Trophoblast cell (in vitro differentiated cells and primary cell): Measurements from ENCODE around the gene EFNA1.

Experiments used
- DNase-seq, 2 donors: peaks; one replicate each; pipeline ENCODE4 v3.0.0-alpha.2; 2016
- H2AFZ ChIP-seq: 2 replicates; pipeline ENCODE4 v1.6.1; 2013; ENCODE audit warnings: low read length, moderate library complexity, mild to moderate bottlenecking; ENCODE audit not compliant: insufficient read depth, poor library complexity
- H2AK5ac ChIP-seq: 2 replicates; pipeline ENCODE4 v1.6.1; 2013; ENCODE audit warnings: mild to moderate bottlenecking, low read length
- H2BK120ac ChIP-seq: 2 replicates; pipeline ENCODE4 v1.6.1; 2013; ENCODE audit warnings: low read length, mild to moderate bottlenecking, moderate library complexity; ENCODE audit not compliant: insufficient read depth, poor library complexity
- H2BK12ac ChIP-seq: 2 replicates; pipeline ENCODE4 v1.6.1; 2013; ENCODE audit warnings: mild to moderate bottlenecking, low read length, moderate library complexity
- H2BK5ac ChIP-seq: 2 replicates; pipeline ENCODE4 v1.6.1; 2013; ENCODE audit warnings: low read length, low read depth, moderate library complexity, mild to moderate bottlenecking; ENCODE audit not compliant: poor library complexity
- H3K14ac ChIP-seq: 2 replicates; pipeline ENCODE4 v1.6.1; 2013; ENCODE audit warnings: mild to moderate bottlenecking, low read length
- H3K18ac ChIP-seq: 2 replicates; pipeline ENCODE4 v1.6.1; 2013; ENCODE audit warnings: mild to moderate bottlenecking, low read length
- H3K23ac ChIP-seq: 2 replicates; pipeline ENCODE4 v1.6.1; 2013; ENCODE audit warnings: low read length
- H3K27ac ChIP-seq: 2 replicates; pipeline ENCODE4 v1.5.1; 2013; ENCODE audit warnings: low read depth, mild to moderate bottlenecking, inconsistent platforms, low read length, moderate library complexity
- H3K27me3 ChIP-seq: 2 replicates; pipeline ENCODE4 v1.6.1; 2013; ENCODE audit warnings: inconsistent platforms, mild to moderate bottlenecking, low read length, moderate library complexity; ENCODE audit not compliant: insufficient read depth
- H3K36me3 ChIP-seq, 2 experiments: 1 replicate in 1 of 2; 2 replicates in 1 of 2; pipeline ENCODE4 v1.6.1; 2013; ENCODE audit warnings: low read length in 2 of 2, mild to moderate bottlenecking in 2 of 2, moderate library complexity in 1 of 2; ENCODE audit not compliant: insufficient read depth in 2 of 2, control insufficient read depth in 1 of 2
- H3K4ac ChIP-seq: 2 replicates; pipeline ENCODE4 v1.6.1; 2013; ENCODE audit warnings: low read depth, mild to moderate bottlenecking, low read length, moderate library complexity
- H3K4me1 ChIP-seq, 2 experiments: 1 replicate in 1 of 2; 2 replicates in 1 of 2; pipeline ENCODE4 v1.6.1; 2013; ENCODE audit warnings: low read length in 2 of 2, mild to moderate bottlenecking in 2 of 2, moderate library complexity in 1 of 2; ENCODE audit not compliant: insufficient read depth in 2 of 2, control insufficient read depth in 1 of 2
- H3K4me2 ChIP-seq: 2 replicates; pipeline ENCODE4 v1.6.1; 2013; ENCODE audit warnings: inconsistent platforms, mild to moderate bottlenecking, low read length, moderate library complexity
- H3K4me3 ChIP-seq: 2 replicates; pipeline ENCODE4 v1.5.1; 2013; ENCODE audit warnings: mild to moderate bottlenecking, low read depth, low read length, inconsistent platforms
- H3K79me1 ChIP-seq: one replicate; pipeline ENCODE4 v1.6.1; 2013; ENCODE audit warnings: low read length
- H3K79me2 ChIP-seq: 2 replicates; pipeline ENCODE4 v1.6.1; 2013; ENCODE audit warnings: low read length, mild to moderate bottlenecking; ENCODE audit not compliant: control insufficient read depth, insufficient read depth, poor library complexity
- H3K9ac ChIP-seq: 2 replicates; pipeline ENCODE4 v1.6.1; 2013; ENCODE audit warnings: mild to moderate bottlenecking, low read length
- H3K9me3 ChIP-seq: 2 replicates; pipeline ENCODE4 v1.6.1; 2013; ENCODE audit warnings: low read depth, mild to moderate bottlenecking, control low read depth, inconsistent platforms, low read length; ENCODE audit not compliant: insufficient read depth
- H4K12ac ChIP-seq: 2 replicates; pipeline ENCODE4 v1.6.1; 2013; ENCODE audit warnings: low read depth, mild to moderate bottlenecking, low read length, moderate library complexity
- H4K8ac ChIP-seq: 2 replicates; pipeline ENCODE4 v1.6.1; 2013; ENCODE audit warnings: low read depth, mild to moderate bottlenecking, low read length, moderate library complexity
- H4K91ac ChIP-seq: one replicate; pipeline ENCODE4 v1.6.1; 2013; ENCODE audit warnings: low read depth, mild to moderate bottlenecking, low read length, moderate library complexity
- WGBS: extraction: QIAGEN DNeasy Blood & Tissue Kit; methylation state at CpG from one replicate; pipeline ENCODE4 v1.1.7; 2013; ENCODE audit warnings: missing lambda C conversion rate; ENCODE audit not compliant: insufficient read length, insufficient coverage; ENCODE audit errors: extremely low coverage; 5-methylcytosine and 5-hydroxymethylcytosine counted together

EFNA1 gene

GRCh38 chr1:155121249-155121648, 6.4 kb upstream of the EFNA1 start:
- Histone ChIP-seq H3K4me3 (no peak overlapping the region), H3K9me3 (no peaks in the 10 kb centered on the region), H3K23ac (no peak overlapping the region), H3K79me2 (peaks cover 2% of the 10 kb centered on the region), H3K4ac (no peak overlapping the region), H3K36me3 (no peaks in the 10 kb centered on the region), H3K79me1 (peaks cover 14% of the 10 kb centered on the region), H2AFZ (no peak overlapping the region), H3K4me2 (no peak overlapping the region), H4K91ac (peak overlapping the region; percentile 73), H3K27me3 (no peaks in the 10 kb centered on the region), H3K9ac (no peak overlapping the region), H2BK120ac (no peak overlapping the region), H4K8ac (no peak overlapping the region), H2BK5ac (no peak overlapping the region), H2AK5ac (no peak overlapping the region), H4K12ac (no peak overlapping the region), H3K14ac (no peak overlapping the region), H2BK12ac (peak overlapping the region; percentile 37), H3K4me1 (peaks cover 18 to 40% of the 10 kb centered on the region in 2 experiments), H3K18ac (no peak overlapping the region), H3K27ac (no peak overlapping the region)
- DNase-seq: no peak
- WGBS: no CpG with 5 or more reads among the region's 2 CpGs

DNA sequence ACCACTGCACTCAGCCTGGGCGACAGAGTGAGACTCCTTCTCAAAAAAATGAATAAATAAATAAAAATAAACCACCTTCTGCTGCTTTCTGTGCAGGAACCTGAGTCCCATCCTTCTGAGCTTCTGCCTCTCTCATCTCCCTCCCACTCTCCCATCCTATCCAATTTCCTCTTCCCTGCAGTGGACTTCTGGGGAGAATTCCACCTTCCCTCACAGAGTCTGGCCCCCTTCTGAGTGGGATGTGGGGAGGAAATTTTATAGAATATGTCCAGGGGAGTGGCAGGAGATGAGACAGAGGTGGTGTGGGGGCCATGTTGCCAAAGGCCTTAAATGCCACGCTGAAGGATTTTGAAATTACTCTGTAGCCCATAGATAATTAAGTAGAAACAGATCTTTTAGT, 5.4 kb upstream of the EFNA1 start:
- Histone ChIP-seq H4K91ac (peak overlapping the region; percentile 39), H3K79me2 (peaks cover 3% of the 10 kb centered on the region), H3K36me3 (no peaks in the 10 kb centered on the region), H4K12ac (no peak overlapping the region), H3K9me3 (no peaks in the 10 kb centered on the region), H3K27ac (no peak overlapping the region), H2BK12ac (peak overlapping the region; percentile 23), H3K4ac (no peak overlapping the region), H3K4me3 (no peak overlapping the region), H2AFZ (no peak overlapping the region), H4K8ac (no peak overlapping the region), H3K4me2 (no peak overlapping the region), H3K14ac (no peak overlapping the region), H2BK5ac (no peak overlapping the region), H3K18ac (no peak overlapping the region), H2AK5ac (no peak overlapping the region), H3K27me3 (no peaks in the 10 kb centered on the region), H3K79me1 (peaks cover 24% of the 10 kb centered on the region), H3K23ac (no peak overlapping the region), H2BK120ac (peak overlapping the region; percentile 25), H3K4me1 (peaks cover 27 to 48% of the 10 kb centered on the region in 2 experiments), H3K9ac (no peak overlapping the region)
- DNase-seq: no peak
- WGBS: no CpG with 5 or more reads among the region's 2 CpGs

DNA sequence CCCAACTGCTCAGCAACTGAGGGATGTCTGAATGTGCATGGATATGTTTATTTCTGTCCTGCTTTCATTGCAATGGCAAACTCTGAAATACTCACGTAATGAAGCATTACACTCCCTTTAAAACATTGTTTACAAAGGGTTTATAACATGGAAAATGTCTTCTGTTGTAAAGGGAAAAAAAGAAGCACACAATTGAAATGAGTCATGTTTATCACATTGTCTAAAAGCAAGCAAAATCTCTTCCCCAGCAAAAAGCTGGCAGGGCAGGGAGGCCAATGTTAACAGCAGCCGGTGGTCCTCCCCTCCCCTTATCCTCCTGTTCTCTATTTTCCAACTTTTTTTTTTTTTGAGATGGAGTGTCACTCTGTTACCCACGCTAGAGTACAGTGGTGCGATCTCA, 3.9 kb upstream of the EFNA1 start:
- H3K27ac ChIP-seq: no peak overlapping the region
- no peak overlapping the region for H2AFZ ChIP-seq
- peak overlapping the region; percentile 22 for H4K91ac ChIP-seq
- H3K79me1 ChIP-seq: peaks cover 36% of the 10 kb centered on the region
- H2BK120ac ChIP-seq: peak overlapping the region; percentile 34
- no peak overlapping the region for H3K4me2 ChIP-seq
- H3K4me3 ChIP-seq: no peak overlapping the region
- H3K4me1 ChIP-seq: peaks cover 27 to 45% of the 10 kb centered on the region in 2 experiments
- no peak overlapping the region for H3K18ac ChIP-seq
- no peaks in the 10 kb centered on the region for H3K9me3 ChIP-seq
- no peak overlapping the region for H3K23ac ChIP-seq
- H3K14ac ChIP-seq: no peak overlapping the region
- no peak overlapping the region for H2AK5ac ChIP-seq
- no peak for DNase-seq
- no peak overlapping the region for H2BK5ac ChIP-seq
- no peaks in the 10 kb centered on the region for H3K36me3 ChIP-seq
- WGBS: no CpG with 5 or more reads among the region's 4 CpGs
- H3K9ac ChIP-seq: no peak overlapping the region
- H3K79me2 ChIP-seq: peaks cover 15% of the 10 kb centered on the region
- H2BK12ac ChIP-seq: peak overlapping the region; percentile 45
- H3K4ac ChIP-seq: no peak overlapping the region
- H4K8ac ChIP-seq: no peak overlapping the region
- H4K12ac ChIP-seq: no peak overlapping the region
- H3K27me3 ChIP-seq: no peaks in the 10 kb centered on the region

- no peak overlapping the region for H4K12ac ChIP-seq
- peak overlapping the region; percentile 89 for H2BK5ac ChIP-seq
- peak overlapping the region; percentile 31 for H2AK5ac ChIP-seq
- DNase-seq: peak; percentile 98 to 99
- H3K79me2 ChIP-seq: peaks cover 24% of the 10 kb centered on the region
- H3K79me1 ChIP-seq: peaks cover 45% of the 10 kb centered on the region
- H3K4me1 ChIP-seq: peaks cover 26 to 47% of the 10 kb centered on the region in 2 experiments
- no peak overlapping the region for H3K4me3 ChIP-seq
- peak overlapping the region; percentile 17 for H2AFZ ChIP-seq
- no peaks in the 10 kb centered on the region for H3K9me3 ChIP-seq
- no peaks in the 10 kb centered on the region for H3K27me3 ChIP-seq
- H2BK12ac ChIP-seq: peak overlapping the region; percentile 94
- peak overlapping the region; percentile 94 for H4K91ac ChIP-seq
- peak overlapping the region; percentile 67 for H3K18ac ChIP-seq
- H3K27ac ChIP-seq: peak overlapping the region; percentile 93
- H4K8ac ChIP-seq: peak overlapping the region; percentile 59
- peak overlapping the region; percentile 75 for H3K14ac ChIP-seq
- peak overlapping the region; percentile 93 for H2BK120ac ChIP-seq
- no peaks in the 10 kb centered on the region for H3K36me3 ChIP-seq
- peak overlapping the region; percentile 19 for H3K4me2 ChIP-seq
- no CpG with 5 or more reads among the region's 16 CpGs for WGBS
- H3K4ac ChIP-seq: peak overlapping the region; percentile 11
- no peak overlapping the region for H3K23ac ChIP-seq
- H3K9ac ChIP-seq: no peak overlapping the region
Observed at GRCh38 chr1:155124503-155125463, 2.9 kb upstream of the EFNA1 start.
